ENCODE results near the gene DOCK1.

DOCK1 gene

DNA sequence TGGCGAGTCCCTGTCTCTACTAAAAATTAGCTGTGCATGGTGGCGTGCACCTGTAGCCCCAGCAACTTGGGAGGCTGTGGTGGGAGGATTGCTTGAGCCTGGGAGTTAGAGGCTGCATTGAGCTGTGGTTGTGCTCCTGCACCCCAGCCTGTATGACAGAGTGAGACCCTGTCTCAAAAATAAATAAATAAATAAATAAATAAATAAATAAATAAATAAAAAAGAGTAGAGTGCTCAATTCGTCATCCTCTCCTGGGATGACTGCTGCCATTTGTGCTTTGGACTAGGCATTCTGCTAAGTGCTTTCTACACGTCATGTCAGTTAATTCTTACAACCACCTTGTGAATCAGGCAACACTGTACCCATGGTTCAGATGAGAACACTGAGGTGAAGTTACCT is 130.6 kb downstream of the DOCK1 start:
- DNase-seq (ENCODE audit: low read depth, low spot score), result no peak

DNA sequence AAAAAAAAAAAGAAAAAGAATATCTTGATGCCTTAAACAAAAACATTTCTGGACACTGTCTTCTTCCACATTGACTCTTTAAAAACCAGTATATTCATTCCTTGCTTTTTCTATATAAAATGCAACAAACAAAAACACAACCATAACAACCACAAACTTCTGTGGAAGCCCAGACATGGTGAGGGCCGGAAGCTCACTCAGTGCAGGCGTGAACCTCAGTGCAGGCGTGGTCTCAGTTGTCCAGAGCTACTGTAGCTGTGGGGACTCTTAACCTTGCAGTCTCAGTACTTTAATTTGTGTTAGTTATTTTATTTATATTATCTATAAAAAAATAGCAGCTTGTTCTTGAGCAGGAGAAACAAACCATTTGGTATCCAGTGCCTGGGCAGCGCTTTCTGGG is 131.8 kb downstream of the DOCK1 start:
- DNase-seq (ENCODE audit: low read depth, low spot score), result no peak

DNA sequence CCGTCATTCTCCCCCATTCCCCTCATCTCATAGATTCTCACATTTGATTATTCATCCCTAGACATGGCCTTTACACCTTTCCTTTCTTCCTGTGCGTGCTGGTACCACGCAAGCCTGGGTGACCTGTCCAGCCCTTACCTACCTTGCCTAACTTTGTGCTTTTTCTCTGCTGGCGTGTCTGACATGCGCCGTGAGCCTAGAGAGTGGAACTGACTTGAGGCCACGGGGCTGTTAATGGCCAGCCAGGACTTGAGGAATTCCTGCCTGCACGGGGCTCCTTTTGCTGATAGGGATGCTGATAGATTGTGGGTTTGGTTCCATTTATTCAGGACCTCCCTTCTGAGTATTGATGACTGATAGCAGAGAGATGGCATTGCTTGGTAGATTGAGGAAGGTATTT is 134.2 kb downstream of the DOCK1 start:
- DNase-seq (ENCODE audit: low read depth, low spot score), result no peak

DNA sequence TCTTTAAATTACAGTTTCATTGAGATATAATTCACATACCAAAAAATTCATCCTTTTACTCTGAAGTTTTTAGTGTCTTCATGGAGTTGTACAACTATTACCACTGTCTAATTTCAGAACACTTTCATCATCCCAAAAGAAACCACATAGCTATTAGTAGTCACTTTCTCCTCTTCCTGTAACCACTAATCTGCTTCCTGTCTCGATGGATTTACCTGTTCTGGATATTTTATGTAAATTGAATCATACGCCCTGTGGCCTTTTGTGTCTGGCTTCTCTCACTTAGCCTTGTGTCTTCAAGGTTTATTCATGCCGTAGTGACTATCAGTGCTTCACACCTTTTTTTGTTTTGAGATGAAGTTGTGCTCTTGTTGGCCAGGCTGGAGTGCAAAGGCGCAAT is 135.5 kb downstream of the DOCK1 start:
- DNase-seq (ENCODE audit: low read depth, low spot score), result no peak

DNA sequence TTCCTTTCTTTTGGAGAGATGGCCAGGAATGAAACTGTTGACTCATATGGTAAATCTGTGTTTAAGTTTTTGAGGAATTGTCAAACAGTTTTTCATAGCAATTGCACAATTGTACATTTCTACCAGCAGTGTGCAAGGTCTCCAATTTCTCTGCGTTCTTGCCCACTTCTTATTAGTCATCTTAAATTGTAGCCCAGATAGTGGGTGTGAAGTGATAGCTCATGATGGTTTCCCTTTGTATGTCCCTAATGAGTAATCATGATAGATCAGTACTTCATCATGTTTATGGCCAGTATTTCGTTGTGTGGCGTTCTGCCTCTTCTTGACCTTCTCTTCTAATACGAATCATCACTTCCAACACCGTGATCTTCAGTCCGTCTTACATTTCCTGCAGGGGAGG is 136.3 kb downstream of the DOCK1 start:
- DNase-seq (ENCODE audit: low read depth, low spot score), result no peak

DNA sequence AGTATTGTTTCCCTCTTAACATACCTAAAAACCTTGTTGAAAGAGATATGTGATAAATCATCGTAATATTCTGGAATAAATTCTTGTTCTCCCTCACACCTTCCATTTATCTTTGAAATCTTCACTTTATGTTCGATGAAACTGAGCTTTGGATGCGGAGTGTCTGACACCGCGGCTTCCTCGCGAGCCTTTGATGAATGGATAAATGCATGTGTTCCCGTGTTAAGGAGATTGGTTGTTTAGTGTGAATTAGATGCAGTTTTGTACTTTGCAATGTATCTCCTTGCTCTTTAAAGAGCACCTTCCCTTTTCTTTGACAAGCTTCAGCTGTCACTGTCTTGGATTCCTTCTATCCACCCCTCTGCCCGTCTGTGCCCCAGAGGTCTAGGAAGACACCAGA is 138.1 kb downstream of the DOCK1 start:
- DNase-seq (ENCODE audit: low read depth, low spot score), result no peak

DNA sequence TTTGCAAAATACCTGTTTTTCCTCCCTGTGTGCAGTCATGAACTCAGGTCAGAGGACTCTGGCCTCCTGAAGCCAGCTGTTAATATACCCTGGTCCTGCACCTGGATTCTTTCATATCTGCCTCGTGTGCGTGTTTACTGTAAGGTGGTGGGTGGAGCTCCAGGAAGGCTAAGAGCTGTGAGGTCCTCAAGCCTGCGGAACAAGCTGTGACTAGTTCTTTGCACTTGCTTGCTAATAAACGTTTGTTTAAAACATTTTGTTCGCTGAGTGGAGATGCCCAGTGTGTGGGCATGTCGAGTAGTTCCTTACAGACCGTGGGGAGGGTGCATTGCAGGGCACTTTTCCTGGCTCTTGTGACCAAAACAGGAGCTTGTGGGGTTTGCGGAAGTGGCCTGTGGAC is 139.0 kb downstream of the DOCK1 start:
- no peak for DNase-seq (ENCODE audit: low read depth, low spot score)

DNA sequence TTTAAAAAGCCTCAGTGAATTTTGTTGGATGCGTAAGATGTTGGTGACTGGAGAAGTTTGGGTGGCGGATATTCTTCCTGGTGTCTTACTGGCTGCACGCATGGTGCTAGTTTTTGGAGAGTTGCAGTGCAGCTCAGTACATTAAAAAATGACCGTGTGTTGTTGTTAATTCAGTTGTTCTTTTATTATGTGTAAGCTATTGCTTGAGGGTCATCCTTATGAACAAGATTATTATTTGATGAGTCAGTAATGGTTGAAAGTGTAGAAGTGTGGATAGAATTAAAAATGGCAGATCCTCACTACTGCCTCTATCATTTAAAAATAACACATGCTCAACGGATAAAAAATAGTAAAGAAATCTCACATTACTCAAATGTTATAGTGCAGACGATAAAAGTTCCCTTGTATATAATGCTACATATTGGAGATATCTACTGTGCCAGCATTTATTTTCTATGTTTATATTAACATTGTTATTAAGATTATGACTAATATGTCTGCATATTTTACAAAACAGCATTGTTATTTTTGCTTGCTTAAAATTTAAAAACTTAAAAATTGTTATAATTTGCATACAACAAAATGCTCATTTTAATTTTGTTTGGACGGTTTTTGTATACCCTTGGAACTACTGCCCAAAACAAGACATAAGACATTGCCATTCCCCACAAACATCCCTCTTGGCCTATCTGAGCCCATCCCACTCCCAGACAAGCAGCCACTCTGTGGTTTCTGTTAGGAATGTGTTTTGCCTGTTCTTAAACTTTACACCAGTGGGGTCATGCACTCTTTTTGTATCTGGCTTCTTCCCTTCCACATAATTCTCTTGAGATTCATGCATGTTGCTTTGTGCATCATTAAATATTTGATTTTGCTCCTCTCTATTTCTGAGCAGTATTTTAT is 142.0 kb downstream of the DOCK1 start:
- no peak for DNase-seq (ENCODE audit: low read depth, low spot score)

DNA sequence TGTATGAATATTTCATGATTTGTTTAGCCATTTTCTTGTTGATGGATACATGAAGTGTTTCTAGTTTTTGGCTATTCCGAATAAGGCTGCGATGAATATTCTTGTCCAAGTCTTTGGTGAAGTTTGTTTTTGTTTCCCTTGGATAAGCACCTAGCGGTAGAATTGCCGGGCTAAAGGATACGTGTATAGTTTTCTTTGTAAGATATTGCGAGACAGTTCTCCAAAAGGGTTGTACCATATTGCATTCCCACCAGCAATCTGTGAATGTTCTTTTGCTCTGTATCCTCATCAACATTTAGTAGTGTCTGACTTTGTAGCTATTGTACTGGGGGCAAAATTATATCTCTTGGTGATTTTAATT is 142.6 kb downstream of the DOCK1 start:
- DNase-seq (ENCODE audit: low read depth, low spot score), result no peak

DNA sequence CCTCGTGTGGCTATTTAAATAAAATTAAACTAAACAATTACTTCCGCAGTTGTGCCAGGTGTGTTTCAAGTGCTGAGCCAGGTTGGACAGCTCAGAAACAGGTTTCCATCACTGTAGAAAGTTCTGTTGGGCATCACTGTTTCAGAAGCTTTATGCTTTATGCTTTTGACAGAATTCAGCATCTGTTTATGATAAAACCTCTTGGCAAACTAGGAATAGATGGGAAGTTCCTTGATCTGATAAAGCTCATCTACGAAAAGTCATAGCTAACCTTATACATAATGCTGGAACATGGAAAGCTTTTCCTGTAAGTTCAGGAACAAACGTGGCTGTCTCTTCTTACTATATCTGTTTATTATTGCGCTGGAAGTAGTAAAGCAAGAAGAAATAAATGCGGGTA is 143.4 kb downstream of the DOCK1 start:
- no peak for DNase-seq (ENCODE audit: low read depth, low spot score)

DNA sequence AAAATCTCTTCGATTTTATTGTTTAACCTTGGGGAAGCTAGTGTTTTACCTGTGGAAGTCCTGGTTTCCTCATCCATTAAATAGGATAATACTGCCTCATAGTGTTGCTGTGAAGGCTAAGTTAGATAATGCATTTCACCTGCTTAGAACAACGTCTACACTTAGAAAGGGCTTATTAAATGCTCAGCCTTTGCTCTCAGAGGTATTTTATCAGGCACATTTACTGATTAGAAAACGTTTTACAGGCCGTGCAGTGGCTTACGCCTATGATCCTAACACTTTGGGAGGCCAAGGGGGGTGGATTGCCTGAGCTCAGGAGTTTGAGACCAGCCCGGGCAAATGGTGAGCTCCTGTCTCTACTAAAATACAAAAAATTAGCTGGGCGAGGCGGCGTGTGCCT is 146.8 kb downstream of the DOCK1 start:
- DNase-seq (ENCODE audit: low read depth, low spot score), result no peak

DNA sequence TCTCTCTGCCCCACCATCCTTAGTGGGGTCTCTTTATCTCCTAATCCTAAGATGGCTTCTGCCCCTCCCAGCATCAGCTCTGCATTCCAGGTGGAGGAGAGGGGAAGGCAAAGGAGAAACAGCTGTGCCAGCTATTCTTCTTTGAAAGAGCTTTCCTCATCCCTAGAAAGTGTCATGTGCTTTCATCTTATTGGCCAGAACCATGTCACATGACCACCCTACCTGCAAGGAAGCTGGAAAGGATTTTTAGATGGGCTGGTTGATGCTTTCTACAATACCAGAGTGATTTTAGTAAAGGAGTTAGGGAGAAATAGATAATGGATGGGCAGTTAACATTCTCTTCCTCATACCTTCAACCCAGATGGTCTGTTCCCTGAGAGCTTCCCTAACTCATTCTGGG is 150.0 kb downstream of the DOCK1 start:
- no peak for DNase-seq (ENCODE audit: low read depth, low spot score)

DNA sequence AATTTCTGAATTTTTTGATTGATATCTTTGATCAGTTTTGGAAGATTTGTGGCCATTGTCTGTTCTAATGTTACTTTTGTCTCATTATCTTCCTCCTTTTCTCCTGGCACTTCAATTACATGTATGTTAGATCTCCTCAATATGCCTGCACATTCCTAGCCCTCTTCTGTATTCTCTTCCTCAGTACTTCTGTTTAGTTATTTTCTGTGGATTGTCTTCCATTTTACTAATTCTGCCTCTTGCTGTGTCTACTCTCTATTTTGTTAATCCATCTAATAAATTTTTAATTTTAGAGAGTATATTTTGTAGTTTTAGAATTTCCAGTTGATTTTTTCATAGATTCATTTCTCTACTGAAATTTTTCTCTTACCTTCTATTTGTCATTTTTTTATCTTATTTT is 154.1 kb downstream of the DOCK1 start:
- no peak for DNase-seq (ENCODE audit: low read depth, low spot score)

DNA sequence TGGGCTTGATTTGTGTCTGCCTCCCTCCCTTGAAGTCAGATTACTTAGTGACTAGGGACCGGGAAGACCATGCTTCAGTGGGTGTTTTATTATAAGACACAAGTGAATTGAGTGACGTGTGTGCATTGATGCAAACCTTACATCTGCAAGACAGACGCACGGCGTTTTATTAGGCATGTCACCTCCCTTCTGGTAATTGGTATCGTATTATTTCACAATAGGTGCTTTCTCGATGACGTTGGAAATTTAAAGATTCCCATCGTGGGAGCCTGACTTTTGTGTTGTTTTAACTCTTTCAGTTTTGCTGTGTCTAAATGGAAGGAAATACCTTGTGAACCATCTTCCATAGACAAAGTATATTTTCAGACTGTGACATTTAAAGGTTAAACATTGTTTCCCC is 158.5 kb downstream of the DOCK1 start:
- DNase-seq (ENCODE audit: low read depth, low spot score), result no peak

DNA sequence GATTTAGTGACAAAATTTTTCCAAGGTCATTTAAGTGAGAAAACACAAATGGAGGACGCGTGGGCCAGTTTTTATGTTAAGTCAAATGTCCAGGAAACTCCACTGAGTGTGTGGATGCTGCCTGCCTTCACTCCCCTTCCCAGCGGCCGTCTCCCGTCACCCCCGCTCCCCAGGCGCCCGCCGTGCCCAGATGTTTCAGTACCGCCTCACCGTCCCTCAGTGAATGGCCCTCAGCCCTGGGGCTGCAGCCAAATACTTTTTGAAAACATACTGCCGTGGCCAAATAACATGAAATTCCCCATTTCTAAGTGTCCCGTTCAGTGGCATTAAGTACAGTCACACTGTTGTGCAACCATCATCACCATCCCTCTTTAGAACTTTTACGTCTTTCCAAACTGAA is 159.2 kb downstream of the DOCK1 start:
- DNase-seq (ENCODE audit: low read depth, low spot score), result no peak

DNA sequence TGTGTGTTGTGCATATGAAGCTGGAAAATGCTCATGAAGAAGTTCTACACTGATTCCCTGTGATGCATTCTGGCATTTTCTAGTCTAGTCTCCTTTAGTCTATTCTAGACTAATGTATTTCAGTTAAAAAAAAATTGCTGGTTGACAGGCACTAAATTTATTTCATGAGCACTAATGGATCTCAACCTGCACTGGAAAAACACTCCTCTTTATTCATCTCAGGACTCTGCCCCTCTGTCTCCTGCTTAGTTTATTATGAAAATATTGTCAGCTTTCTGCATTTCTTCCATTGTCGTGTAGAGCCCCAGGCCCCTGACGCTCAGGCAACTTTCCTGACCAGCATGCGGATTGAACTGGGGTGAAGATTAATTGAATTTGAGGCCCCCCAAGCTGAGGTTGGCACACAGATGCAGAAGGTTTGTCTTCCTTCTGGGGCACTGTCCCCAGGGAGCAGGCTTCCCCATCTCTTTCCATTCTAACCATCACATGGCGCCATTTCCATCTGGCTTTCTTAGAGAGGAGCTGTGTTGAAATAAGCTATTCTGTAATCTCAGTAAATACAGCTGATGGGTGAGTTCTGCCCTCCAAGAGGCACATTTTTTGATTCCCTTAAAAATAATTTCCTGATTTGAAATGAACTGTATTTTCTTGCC is 162.4 kb downstream of the DOCK1 start:
- DNase-seq (ENCODE audit: low read depth, low spot score), result no peak

DNA sequence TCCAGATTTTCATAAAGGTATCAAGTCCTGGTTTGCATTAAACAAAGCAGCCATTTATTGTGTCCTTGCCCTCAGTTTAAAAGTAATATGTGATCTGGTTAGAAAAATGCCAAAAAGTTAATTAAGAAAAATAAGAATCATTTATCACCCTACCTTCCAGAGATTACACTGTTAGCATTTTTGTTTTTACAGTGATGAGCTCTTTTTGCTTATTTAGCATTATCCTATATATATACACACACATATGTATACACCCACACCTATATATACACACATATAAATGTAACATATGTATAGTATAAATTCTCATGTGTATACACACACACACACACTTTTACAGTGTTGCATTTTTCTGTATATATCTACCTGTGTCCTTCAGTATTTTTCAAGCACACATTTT is 163.3 kb downstream of the DOCK1 start:
- DNase-seq (ENCODE audit: low read depth, low spot score), result no peak

DNA sequence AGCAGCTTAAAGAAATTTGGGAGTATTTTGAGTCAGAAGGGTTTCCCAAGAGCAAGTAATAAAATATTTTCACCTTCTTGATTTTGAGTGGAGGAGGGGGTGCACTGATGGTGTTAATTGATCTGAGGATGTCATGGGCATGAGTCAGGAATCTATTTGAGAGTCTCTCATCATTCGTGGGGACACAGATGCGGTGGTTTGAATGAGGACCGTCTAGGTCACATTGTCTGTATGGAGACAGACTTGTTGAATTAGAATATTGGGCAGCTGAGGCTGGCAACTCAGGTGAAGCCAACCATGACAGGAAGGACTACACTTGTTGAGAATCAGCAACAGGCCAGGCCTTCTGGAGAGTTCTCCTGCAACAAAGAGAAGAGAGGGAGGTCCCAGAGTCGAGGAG is 164.2 kb downstream of the DOCK1 start:
- DNase-seq (ENCODE audit: low read depth, low spot score), result no peak

DNA sequence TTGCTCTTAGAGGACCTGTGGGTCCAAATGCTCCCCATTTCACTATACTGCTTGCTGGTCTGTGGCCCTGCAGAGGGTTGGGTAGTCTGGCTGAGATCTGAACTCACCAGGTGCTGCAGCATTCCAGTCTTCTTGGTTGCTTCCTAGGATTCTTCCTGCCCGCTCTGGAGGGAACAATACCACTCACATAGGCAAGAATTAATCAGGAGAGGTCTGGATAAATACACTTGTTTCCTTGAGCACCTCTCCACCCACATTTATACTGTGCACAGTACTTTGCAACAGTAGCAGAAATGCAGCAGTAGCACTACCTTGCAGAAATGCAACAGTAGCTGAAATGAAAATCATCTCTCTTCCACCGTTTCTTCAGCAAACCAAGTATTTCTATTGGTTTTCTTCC is 165.9 kb downstream of the DOCK1 start:
- DNase-seq (ENCODE audit: low read depth, low spot score), result no peak

DNA sequence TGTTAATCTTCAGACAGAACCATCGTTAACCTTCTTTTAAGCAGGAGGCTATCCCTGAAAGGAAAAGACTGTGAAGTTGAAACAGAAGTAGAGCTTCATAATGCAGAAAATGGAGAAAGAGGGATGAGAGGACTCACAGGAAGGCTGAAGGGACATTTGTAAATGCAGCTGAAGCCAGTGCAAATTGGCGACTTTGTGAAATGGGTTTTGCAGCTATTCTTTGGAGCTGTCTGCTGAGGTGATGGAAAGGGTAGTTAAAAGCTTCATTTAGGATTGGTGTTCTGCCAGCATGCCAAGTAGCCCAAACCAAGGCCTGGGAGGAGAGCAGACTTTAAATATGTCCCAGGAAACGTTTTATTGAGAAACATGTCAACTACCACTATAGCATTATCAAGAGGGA is 168.4 kb downstream of the DOCK1 start:
- DNase-seq (ENCODE audit: low read depth, low spot score), result no peak

DNA sequence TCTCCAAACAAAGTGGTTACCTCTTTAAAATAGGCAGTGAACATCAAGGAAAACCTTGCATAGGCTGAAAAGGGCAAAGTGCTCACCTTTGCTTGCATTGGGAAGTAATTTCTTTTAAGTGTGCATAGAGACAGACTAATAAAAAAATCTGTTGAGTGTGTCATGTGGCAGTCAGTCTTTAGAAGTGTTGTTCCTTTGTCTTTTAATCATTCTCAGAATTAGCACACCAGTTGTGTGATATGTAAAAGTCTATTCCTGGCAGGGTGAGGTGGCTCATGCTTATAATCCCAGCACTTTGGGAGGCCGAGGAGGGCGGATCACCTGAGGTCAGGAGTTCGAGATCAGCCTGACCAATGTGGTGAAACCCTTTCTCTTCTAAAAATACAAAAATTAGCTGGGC is 174.2 kb downstream of the DOCK1 start:
- no peak for DNase-seq (ENCODE audit: low read depth, low spot score)

DNA sequence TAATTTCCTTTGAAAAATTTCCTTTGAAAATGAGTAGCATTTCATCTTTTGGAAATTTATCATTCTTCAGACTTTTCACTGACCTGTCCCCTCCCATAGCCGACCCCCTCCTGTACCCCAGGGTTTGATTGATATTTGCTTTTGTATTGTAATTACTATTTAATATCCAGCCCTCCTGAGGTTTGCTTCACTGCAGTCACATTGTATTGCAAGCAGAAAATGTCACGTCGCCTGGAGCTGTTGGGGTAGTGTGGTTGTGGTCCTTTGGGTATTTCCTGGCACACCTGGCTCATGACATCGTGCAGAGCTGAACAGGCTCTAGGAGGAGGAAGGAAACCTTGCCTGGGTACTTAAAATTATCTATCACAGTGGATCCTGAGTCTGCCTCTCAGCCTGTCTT is 175.1 kb downstream of the DOCK1 start:
- no peak for DNase-seq (ENCODE audit: low read depth, low spot score)

DNA sequence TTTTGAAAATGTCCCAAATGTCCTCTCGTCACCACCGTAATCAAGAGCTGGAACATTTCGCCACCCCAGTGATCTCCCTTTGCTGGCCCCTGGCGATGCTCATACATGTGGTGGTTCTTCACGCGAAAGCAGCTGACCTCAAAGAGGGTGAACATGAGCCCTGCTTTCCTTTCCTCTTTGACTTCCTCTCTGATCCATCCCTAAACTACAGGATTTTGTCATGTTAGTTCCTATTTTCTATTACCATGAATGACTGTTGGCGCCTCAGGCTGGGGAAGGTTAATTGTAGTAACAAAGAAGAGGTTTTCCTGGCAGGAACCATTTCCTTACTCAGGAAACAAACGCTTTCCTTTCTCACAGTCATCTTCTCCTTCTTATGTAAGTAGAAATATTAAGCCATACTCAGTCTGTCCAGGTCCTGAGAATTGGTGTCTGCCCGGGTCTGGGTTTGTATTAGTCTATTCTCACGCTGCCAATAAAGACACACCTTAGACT is 176.7 kb downstream of the DOCK1 start:
- DNase-seq (ENCODE audit: low read depth, low spot score), result no peak
